Measurements from ENCODE around the gene LHX3. TPM values are rescaled to one million over a fixed set of nuclear protein-coding genes. Genes with fewer than 3 reads are reported as not detected.

Gene LHX3
- total and polyA plus RNA-seq, 10 of the 15 experiments (the other 5 are each of a cell fraction or from before 2014, with no cell fraction given), result not detected

GRCh38 chr9:136250676-136251075, 45.7 kb upstream of the LHX3 start:
- in situ Hi-C loops (cut with MboI) (no loop called here), intact Hi-C loops (cut with micrococcal nuclease; ENCODE audit: unreplicated experiment) (no loop called here)

More at GRCh38 chr9:136250676-136251075, 45.7 kb upstream of the LHX3 start:
- Histone ChIP-seq H4K20me1 (ENCODE audit: control insufficient read depth, insufficient read depth) (no peaks in the 10 kb centered on the region), H3K4me2 (ENCODE audit: control insufficient read depth, insufficient read depth) (no peak overlapping the region), H3K36me3 (ENCODE audit: control insufficient read depth in 2 of 2, insufficient read depth in 2 of 2, low read length in 1 of 2) (no peaks in the 10 kb centered on the region), H3K27me3 (replicated peaks in 1 of 2; ENCODE audit: control insufficient read depth in 2 of 2, insufficient read depth in 2 of 2, low read length in 1 of 2) (peaks cover 0 to 1% of the 10 kb centered on the region in 2 experiments; a peak in 2 of 4 replicates), H3K79me2 (ENCODE audit: control insufficient read depth, insufficient read depth, low read length) (no peaks in the 10 kb centered on the region), H3K27ac (ENCODE audit: control insufficient read depth, insufficient read depth) (no peak overlapping the region), H3K9me3 (replicated peaks; ENCODE audit: control insufficient read depth, insufficient read depth, low read length) (no peaks in the 10 kb centered on the region), H3K9ac (ENCODE audit: control insufficient read depth, insufficient read depth, low read length) (no peak overlapping the region), H3K4me1 (ENCODE audit: control insufficient read depth, insufficient read depth, low read length) (no peaks in the 10 kb centered on the region), H2AFZ (ENCODE audit: control insufficient read depth, low read depth, low read length) (no peak overlapping the region), H3K4me3 (no peak overlapping the region)
- ChIA-PET CTCF (interaction anchor here (0.5 kb wide), 1 partner anchor 65 kb away, joined by 3 read pairs; no protein-coding TSS in a partner anchor), SMC1A (ENCODE audit: uncharacterized antibody, unreplicated experiment) (no interaction called here), RAD21 (ENCODE audit: unreplicated experiment) (no interaction called here), POLR2A (no interaction called here)
- no TSS peak for BruUV-seq (replicated peaks)
- FAIRE-seq, result no peak
- WGBS (ENCODE audit: insufficient coverage, insufficient replicate concordance, low lambda C conversion rate, missing lambda C conversion rate), result 39% methylated on average over 10 of the region's 10 CpGs
- TF ChIP-seq SMARCA5 (IDR thresholded peaks at IDR 0.05) (no peak), SREBF2 (IDR thresholded peaks at IDR 0.05; ENCODE audit: low read length) (no peak), FOS (IDR thresholded peaks at IDR 0.05; ENCODE audit: borderline replicate concordance, extremely low read depth, insufficient read length) (no peak), RFX5 (IDR thresholded peaks at IDR 0.05; ENCODE audit: low read depth, low read length) (no peak), BRCA1 (IDR thresholded peaks at IDR 0.05; ENCODE audit: low read depth, low read length) (no peak), CHD1 (IDR thresholded peaks at IDR 0.05; ENCODE audit: low read depth, low read length) (no peak), STAT3 (IDR thresholded peaks at IDR 0.05; ENCODE audit: low read depth, low read length) (no peak), BHLHE40 (IDR thresholded peaks at IDR 0.05; ENCODE audit: borderline replicate concordance in 1 of 2, low read depth in 2 of 2, low read length in 1 of 2) (no peak), LARP7 (IDR thresholded peaks at IDR 0.05) (no peak)
- TF ChIP-seq, protein P1, sequence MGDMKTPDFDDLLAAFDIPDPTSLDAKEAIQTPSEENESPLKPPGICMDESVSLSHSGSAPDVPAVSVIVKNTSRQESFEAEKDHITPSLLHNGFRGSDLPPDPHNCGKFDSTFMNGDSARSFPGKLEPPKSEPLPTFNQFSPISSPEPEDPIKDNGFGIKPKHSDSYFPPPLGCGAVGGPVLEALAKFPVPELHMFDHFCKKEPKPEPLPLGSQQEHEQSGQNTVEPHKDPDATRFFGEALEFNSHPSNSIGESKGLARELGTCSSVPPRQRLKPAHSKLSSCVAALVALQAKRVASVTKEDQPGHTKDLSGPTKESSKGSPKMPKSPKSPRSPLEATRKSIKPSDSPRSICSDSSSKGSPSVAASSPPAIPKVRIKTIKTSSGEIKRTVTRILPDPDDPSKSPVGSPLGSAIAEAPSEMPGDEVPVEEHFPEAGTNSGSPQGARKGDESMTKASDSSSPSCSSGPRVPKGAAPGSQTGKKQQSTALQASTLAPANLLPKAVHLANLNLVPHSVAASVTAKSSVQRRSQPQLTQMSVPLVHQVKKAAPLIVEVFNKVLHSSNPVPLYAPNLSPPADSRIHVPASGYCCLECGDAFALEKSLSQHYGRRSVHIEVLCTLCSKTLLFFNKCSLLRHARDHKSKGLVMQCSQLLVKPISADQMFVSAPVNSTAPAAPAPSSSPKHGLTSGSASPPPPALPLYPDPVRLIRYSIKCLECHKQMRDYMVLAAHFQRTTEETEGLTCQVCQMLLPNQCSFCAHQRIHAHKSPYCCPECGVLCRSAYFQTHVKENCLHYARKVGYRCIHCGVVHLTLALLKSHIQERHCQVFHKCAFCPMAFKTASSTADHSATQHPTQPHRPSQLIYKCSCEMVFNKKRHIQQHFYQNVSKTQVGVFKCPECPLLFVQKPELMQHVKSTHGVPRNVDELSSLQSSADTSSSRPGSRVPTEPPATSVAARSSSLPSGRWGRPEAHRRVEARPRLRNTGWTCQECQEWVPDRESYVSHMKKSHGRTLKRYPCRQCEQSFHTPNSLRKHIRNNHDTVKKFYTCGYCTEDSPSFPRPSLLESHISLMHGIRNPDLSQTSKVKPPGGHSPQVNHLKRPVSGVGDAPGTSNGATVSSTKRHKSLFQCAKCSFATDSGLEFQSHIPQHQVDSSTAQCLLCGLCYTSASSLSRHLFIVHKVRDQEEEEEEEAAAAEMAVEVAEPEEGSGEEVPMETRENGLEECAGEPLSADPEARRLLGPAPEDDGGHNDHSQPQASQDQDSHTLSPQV (IDR thresholded peaks at IDR 0.05), result no peak
- TF ChIP-seq, protein P2, sequence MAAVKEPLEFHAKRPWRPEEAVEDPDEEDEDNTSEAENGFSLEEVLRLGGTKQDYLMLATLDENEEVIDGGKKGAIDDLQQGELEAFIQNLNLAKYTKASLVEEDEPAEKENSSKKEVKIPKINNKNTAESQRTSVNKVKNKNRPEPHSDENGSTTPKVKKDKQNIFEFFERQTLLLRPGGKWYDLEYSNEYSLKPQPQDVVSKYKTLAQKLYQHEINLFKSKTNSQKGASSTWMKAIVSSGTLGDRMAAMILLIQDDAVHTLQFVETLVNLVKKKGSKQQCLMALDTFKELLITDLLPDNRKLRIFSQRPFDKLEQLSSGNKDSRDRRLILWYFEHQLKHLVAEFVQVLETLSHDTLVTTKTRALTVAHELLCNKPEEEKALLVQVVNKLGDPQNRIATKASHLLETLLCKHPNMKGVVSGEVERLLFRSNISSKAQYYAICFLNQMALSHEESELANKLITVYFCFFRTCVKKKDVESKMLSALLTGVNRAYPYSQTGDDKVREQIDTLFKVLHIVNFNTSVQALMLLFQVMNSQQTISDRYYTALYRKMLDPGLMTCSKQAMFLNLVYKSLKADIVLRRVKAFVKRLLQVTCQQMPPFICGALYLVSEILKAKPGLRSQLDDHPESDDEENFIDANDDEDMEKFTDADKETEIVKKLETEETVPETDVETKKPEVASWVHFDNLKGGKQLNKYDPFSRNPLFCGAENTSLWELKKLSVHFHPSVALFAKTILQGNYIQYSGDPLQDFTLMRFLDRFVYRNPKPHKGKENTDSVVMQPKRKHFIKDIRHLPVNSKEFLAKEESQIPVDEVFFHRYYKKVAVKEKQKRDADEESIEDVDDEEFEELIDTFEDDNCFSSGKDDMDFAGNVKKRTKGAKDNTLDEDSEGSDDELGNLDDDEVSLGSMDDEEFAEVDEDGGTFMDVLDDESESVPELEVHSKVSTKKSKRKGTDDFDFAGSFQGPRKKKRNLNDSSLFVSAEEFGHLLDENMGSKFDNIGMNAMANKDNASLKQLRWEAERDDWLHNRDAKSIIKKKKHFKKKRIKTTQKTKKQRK (IDR thresholded peaks at IDR 0.05; ENCODE audit: low read depth, low read length), result no peak
- DNase-seq (ENCODE audit: low read depth, low spot score), result no peak
- ATAC-seq, result no peak

Data from GM12878 (cell line).